HUES6 (cell line): ENCODE measurements around the gene DDAH1.
"Not testable (repeated sequence)": the region's sequence is repeated elsewhere in the genome, so short reads cannot be mapped to it uniquely, and the experiment has no call there.

Source experiments
- H3K27ac ChIP-seq: 2 replicates; pipeline ENCODE4 v1.7.0; 2013; ENCODE audit warnings: low read depth, mild to moderate bottlenecking, low read length, inconsistent platforms
- H3K27me3 ChIP-seq: 2 replicates; pipeline ENCODE4 v1.6.1; 2013; ENCODE audit warnings: low read length; ENCODE audit not compliant: control insufficient read depth, insufficient read depth
- H3K36me3 ChIP-seq: 2 replicates; pipeline ENCODE4 v1.6.1; 2013; ENCODE audit warnings: low read length; ENCODE audit not compliant: control insufficient read depth, insufficient read depth
- H3K4me1 ChIP-seq: 2 replicates; pipeline ENCODE4 v1.6.1; 2013; ENCODE audit warnings: low read length; ENCODE audit not compliant: control insufficient read depth, insufficient read depth
- H3K4me3 ChIP-seq: 2 replicates; pipeline ENCODE4 v1.5.1; 2013; ENCODE audit warnings: low read depth, low read length
- H3K9ac ChIP-seq: one replicate; pipeline ENCODE4 v1.6.1; 2013; ENCODE audit warnings: mild to moderate bottlenecking, low read length
- H3K9me3 ChIP-seq: 2 replicates; pipeline ENCODE4 v1.6.1; 2013; ENCODE audit warnings: low read depth, low read length; ENCODE audit not compliant: control insufficient read depth, insufficient read depth

Gene DDAH1

GRCh38 chr1:85359874-85360721 is 104.9 kb downstream of the DDAH1 start:
- Histone ChIP-seq H3K4me1 (no peaks in the 10 kb centered on the region), H3K4me3 (no peak overlapping the region), H3K9me3 (no peaks in the 10 kb centered on the region), H3K27me3 (no peaks in the 10 kb centered on the region), H3K9ac (no peak overlapping the region), H3K27ac (no peak overlapping the region), H3K36me3 (no peaks in the 10 kb centered on the region)

GRCh38 chr1:85358702-85359438 is 106.1 kb downstream of the DDAH1 start:
- Histone ChIP-seq H3K9ac (no peak overlapping the region), H3K9me3 (no peaks in the 10 kb centered on the region), H3K27me3 (no peaks in the 10 kb centered on the region), H3K36me3 (no peaks in the 10 kb centered on the region), H3K4me3 (no peak overlapping the region), H3K27ac (no peak overlapping the region), H3K4me1 (no peaks in the 10 kb centered on the region)

GRCh38 chr1:85357817-85358216 is 107.1 kb downstream of the DDAH1 start:
- Histone ChIP-seq H3K9me3 (no peaks in the 10 kb centered on the region), H3K27me3 (no peaks in the 10 kb centered on the region), H3K4me1 (no peaks in the 10 kb centered on the region), H3K36me3 (no peaks in the 10 kb centered on the region), H3K4me3 (no peak overlapping the region), H3K27ac (no peak overlapping the region), H3K9ac (no peak overlapping the region)

- Histone ChIP-seq H3K27me3 (no peaks in the 10 kb centered on the region), H3K9me3 (no peaks in the 10 kb centered on the region), H3K36me3 (no peaks in the 10 kb centered on the region), H3K4me1 (no peaks in the 10 kb centered on the region), H3K27ac (no peak overlapping the region), H3K4me3 (no peak overlapping the region), H3K9ac (no peak overlapping the region)
Observed at GRCh38 chr1:85356130-85356529, 108.8 kb downstream of the DDAH1 start.

GRCh38 chr1:85352055-85352454 is 112.9 kb downstream of the DDAH1 start:
- Histone ChIP-seq H3K36me3 (peaks cover 14% of the 10 kb centered on the region), H3K27ac (no peak overlapping the region), H3K4me1 (no peaks in the 10 kb centered on the region), H3K9ac (no peak overlapping the region), H3K4me3 (no peak overlapping the region), H3K27me3 (no peaks in the 10 kb centered on the region), H3K9me3 (no peaks in the 10 kb centered on the region)

GRCh38 chr1:85351202-85351828 is 113.6 kb downstream of the DDAH1 start:
- Histone ChIP-seq H3K4me3 (no peak overlapping the region), H3K9ac (no peak overlapping the region), H3K36me3 (peaks cover 14% of the 10 kb centered on the region), H3K4me1 (no peaks in the 10 kb centered on the region), H3K27ac (no peak overlapping the region), H3K9me3 (no peaks in the 10 kb centered on the region), H3K27me3 (no peaks in the 10 kb centered on the region)

- Histone ChIP-seq H3K36me3 (peaks cover 14% of the 10 kb centered on the region), H3K4me3 (no peak overlapping the region), H3K9ac (no peak overlapping the region), H3K27me3 (no peaks in the 10 kb centered on the region), H3K27ac (no peak overlapping the region), H3K4me1 (peaks cover 12% of the 10 kb centered on the region), H3K9me3 (no peaks in the 10 kb centered on the region)
Observed at GRCh38 chr1:85349224-85349623, 115.7 kb downstream of the DDAH1 start.

- H3K4me1 ChIP-seq: peaks cover 24% of the 10 kb centered on the region
- no peak overlapping the region for H3K9ac ChIP-seq
- no peaks in the 10 kb centered on the region for H3K27me3 ChIP-seq
- peaks cover 14% of the 10 kb centered on the region for H3K36me3 ChIP-seq
- H3K4me3 ChIP-seq: no peak overlapping the region
- H3K9me3 ChIP-seq: no peaks in the 10 kb centered on the region
- no peak overlapping the region for H3K27ac ChIP-seq
Observed at GRCh38 chr1:85347908-85348307, 117.1 kb downstream of the DDAH1 start.

GRCh38 chr1:85347275-85347674 is 117.7 kb downstream of the DDAH1 start:
- H3K9me3 ChIP-seq, H3K9ac ChIP-seq, H3K27ac ChIP-seq, H3K4me3 ChIP-seq, H3K27me3 ChIP-seq: not testable (repeated sequence)
- Histone ChIP-seq H3K36me3 (peaks cover 14% of the 10 kb centered on the region), H3K4me1 (peaks cover 30% of the 10 kb centered on the region)

- H3K27me3 ChIP-seq: no peaks in the 10 kb centered on the region
- H3K36me3 ChIP-seq: peaks cover 6% of the 10 kb centered on the region
- peak overlapping the region; percentile 73; the same call in 1 of the 2 replicates for H3K27ac ChIP-seq
- H3K4me3 ChIP-seq: no peak overlapping the region
- peaks cover 45% of the 10 kb centered on the region for H3K4me1 ChIP-seq
- no peak overlapping the region for H3K9ac ChIP-seq
- no peaks in the 10 kb centered on the region for H3K9me3 ChIP-seq
Observed at GRCh38 chr1:85344256-85344694, 120.7 kb downstream of the DDAH1 start.
